Stomach (tissue), 4 donors: Measurements from ENCODE around the gene AGFG1.

Experiments used
- EP300 ChIP-seq: sonication (generic); formaldehyde crosslinking; IDR thresholded peaks from one replicate; pipeline ENCODE4 v1.6.1; 2017; ENCODE audit warnings: antibody characterized with exemption
- POLR2A ChIP-seq, 4 donors: fragments of 450-650 bp; IDR thresholded peaks; one replicate each; pipeline ENCODE4 v1.6.1; 2016; ENCODE audit warnings: antibody characterized with exemption in 4 of 4, control low read depth in 2 of 4, mild to moderate bottlenecking in 1 of 4, moderate library complexity in 1 of 4
- TF ChIP-seq, protein P1 (sequence below), 7 experiments: fragments of 450-650 bp in 4 of 7; fragments of 200-600 bp in 3 of 7; sonication (generic) in 3 of 7; IDR thresholded peaks; one replicate each; pipeline ENCODE4 v1.5.1; 2016 to 2019; ENCODE audit warnings: antibody characterized with exemption in 7 of 7, control low read depth in 2 of 7, mild to moderate bottlenecking in 1 of 7

DNA sequence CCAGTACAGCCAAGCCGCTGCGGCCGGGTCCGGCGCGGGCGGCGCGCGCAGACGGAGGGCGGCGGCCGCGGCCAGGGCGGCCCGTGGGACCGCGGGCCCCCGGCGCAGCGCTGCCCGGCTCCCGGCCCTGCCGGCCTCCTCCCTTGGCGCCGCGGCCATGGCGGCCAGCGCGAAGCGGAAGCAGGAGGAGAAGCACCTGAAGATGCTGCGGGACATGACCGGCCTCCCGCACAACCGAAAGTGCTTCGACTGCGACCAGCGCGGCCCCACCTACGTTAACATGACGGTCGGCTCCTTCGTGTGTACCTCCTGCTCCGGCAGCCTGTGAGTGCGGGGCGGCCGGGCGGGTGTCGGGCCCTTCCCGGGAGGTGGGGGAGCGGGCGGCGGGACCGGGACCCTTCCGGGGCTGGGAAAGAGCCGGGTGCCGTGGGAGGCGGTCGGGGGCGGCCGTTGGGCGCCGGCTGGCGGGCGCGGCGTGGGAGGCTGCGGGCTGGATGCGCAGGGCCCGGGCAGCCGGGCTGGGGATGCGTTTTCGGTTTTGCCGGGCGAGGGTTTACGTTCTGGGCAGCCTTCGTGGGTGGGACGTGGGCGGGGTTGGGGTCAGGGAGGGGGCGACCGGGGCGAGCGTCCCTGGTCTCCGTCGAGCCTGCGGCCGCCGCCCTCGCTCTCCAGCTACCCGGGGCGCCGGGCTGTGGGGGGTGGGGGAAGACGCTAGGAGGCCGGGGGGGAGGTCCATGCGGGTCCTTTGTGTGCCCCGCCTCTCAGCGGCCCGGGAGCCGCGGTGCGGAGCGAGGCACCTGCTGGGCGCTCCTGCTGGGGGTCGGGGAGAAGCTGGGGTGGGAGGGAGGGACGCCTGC, 537 bp downstream of the AGFG1 start:
- TF ChIP-seq POLR2A (IDR thresholded peaks at IDR 0.05) (no peak), EP300 (no peak)
- TF ChIP-seq, protein P1, sequence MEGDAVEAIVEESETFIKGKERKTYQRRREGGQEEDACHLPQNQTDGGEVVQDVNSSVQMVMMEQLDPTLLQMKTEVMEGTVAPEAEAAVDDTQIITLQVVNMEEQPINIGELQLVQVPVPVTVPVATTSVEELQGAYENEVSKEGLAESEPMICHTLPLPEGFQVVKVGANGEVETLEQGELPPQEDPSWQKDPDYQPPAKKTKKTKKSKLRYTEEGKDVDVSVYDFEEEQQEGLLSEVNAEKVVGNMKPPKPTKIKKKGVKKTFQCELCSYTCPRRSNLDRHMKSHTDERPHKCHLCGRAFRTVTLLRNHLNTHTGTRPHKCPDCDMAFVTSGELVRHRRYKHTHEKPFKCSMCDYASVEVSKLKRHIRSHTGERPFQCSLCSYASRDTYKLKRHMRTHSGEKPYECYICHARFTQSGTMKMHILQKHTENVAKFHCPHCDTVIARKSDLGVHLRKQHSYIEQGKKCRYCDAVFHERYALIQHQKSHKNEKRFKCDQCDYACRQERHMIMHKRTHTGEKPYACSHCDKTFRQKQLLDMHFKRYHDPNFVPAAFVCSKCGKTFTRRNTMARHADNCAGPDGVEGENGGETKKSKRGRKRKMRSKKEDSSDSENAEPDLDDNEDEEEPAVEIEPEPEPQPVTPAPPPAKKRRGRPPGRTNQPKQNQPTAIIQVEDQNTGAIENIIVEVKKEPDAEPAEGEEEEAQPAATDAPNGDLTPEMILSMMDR (IDR thresholded peaks at IDR 0.05), result no peak
